ENCODE data around the gene DMXL2. TPM values are rescaled to one million over a fixed set of nuclear protein-coding genes. Genes with fewer than 3 reads are reported as not detected.
"Not testable (repeated sequence)": the region's sequence is repeated elsewhere in the genome, so short reads cannot be mapped to it uniquely, and the experiment has no call there.

Gene DMXL2
- total RNA-seq, 1 donor from 2014 or later: 2.4 TPM

DNA sequence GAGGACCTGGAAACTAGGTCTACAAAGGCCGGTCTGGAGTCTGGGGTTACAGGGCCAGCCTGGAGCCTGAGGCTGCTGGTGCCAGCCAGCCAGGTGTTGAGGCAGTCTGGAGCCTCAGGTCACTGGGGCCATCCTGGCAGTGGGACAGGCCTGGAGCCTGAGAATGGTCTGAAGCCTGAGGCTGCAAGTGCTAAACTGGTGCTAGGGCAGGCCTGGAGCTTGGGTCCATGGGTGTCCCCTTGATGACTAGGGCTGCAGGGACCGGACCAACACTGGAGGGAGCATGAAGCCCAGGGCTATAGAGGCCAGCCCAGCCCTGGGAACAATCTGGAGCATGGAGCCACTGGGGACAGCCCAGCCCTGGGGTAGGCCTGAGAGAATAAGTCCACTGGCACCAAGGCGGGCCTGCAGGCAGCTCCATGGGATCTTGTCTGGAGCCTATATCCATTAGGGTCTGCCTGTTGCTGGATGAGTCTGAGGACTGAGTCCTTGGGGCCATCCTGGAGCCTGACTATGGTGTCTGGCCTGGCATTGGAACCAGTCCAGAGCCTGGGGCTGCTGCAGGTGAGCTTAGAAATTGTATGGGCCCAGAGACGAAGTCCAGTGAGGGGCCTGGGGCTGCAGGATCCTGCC, 179.2 kb downstream of the DMXL2 start:
- no peak for DNase-seq (ENCODE audit: low spot score)
- intact Hi-C loops (cut with micrococcal nuclease): no loop called here
- H3K4me3 Mint-ChIP-seq: no peak overlapping the region
- H3K27ac Mint-ChIP-seq: no peak overlapping the region
- H3K9me3 Mint-ChIP-seq: no peaks in the 10 kb centered on the region
- H3K4me1 Mint-ChIP-seq (ENCODE audit: low read depth): no peaks in the 10 kb centered on the region
- peaks cover 4% of the 10 kb centered on the region for H3K27me3 Mint-ChIP-seq (ENCODE audit: insufficient read depth)
- no peaks in the 10 kb centered on the region for H3K36me3 Mint-ChIP-seq (ENCODE audit: low read depth)

DNA sequence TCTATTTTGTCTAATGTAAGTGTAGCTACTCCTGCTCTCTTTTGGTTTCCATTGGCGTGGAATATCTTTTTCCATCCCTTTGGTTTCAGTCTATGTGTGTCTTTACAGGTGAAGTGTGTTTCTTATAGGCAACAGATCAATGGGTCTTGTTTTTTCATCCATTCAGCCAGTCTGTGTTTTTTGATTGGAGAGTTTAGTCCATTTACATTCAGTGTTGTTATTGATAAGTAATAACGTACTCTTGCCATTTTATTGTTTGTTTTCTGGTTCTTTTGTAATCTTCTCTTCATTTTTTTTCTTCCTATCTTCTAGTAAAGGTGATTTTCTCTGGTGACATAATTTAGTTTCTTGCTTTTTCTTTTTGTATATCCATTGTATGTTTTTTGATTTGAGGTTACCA, 184.0 kb downstream of the DMXL2 start:
- H3K9me3 Mint-ChIP-seq: no peaks in the 10 kb centered on the region
- H3K27me3 Mint-ChIP-seq (ENCODE audit: insufficient read depth): peaks cover 2% of the 10 kb centered on the region
- no peaks in the 10 kb centered on the region for H3K36me3 Mint-ChIP-seq (ENCODE audit: low read depth)
- H3K27ac Mint-ChIP-seq: no peak overlapping the region
- H3K4me1 Mint-ChIP-seq (ENCODE audit: low read depth): no peaks in the 10 kb centered on the region
- no peak for DNase-seq (ENCODE audit: low spot score)
- intact Hi-C loops (cut with micrococcal nuclease): no loop called here
- H3K4me3 Mint-ChIP-seq: no peak overlapping the region

DNA sequence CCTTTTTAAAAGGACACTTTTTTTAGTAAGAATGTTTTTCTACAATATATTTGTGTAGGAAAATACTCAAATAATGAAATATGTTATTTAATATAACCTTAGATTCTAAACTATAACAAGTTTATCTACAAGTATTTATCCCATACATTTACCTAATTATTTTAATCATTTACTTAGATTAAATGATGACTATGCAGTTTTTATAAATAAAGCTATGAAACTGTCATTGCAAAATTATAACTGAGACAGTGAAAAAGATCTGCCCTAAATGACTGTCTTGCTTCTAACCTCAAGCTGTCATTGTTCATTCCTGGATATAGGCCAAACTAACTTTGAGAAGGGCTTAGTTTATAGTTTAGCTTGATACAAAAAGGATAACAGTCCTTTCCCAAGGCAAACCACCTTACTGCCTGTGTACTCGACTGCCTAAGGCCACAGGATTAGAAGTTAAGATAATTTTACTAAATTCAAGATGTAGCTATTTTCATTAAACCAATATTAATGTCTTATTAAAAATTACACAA, 197.0 kb downstream of the DMXL2 start:
- no peaks in the 10 kb centered on the region for H3K36me3 Mint-ChIP-seq (ENCODE audit: low read depth)
- DNase-seq (ENCODE audit: low spot score): no peak
- H3K9me3 Mint-ChIP-seq: no peaks in the 10 kb centered on the region
- no peak overlapping the region for H3K4me3 Mint-ChIP-seq
- H3K4me1 Mint-ChIP-seq (ENCODE audit: low read depth): no peaks in the 10 kb centered on the region
- intact Hi-C loops (cut with micrococcal nuclease): no loop called here
- H3K27me3 Mint-ChIP-seq (ENCODE audit: insufficient read depth): peaks cover 5% of the 10 kb centered on the region
- H3K27ac Mint-ChIP-seq: no peak overlapping the region

DNA sequence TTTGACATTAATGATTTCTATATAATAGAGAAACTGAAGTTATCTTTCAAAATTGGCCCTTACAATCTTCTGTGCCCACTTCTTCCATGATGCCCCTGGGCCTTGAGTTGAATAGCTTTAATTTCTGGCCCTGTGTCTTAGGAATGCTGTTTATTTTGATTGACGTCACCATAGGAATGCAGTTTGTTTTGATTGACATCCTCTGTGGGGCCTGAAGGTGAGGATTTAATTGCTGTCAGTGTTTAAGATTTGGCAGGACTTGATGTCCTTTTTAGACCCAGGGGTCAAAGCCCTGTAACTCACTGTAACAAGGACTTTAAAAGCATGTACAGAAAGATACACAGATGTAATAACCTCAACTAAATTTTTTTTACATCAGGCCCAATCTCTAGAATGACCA, 197.8 kb downstream of the DMXL2 start:
- Mint-ChIP-seq H3K36me3 (ENCODE audit: low read depth) (no peaks in the 10 kb centered on the region), H3K4me1 (ENCODE audit: low read depth) (no peaks in the 10 kb centered on the region), H3K4me3 (no peak overlapping the region), H3K27ac (no peak overlapping the region), H3K9me3 (no peaks in the 10 kb centered on the region), H3K27me3 (ENCODE audit: insufficient read depth) (peaks cover 5% of the 10 kb centered on the region)
- no peak for DNase-seq (ENCODE audit: low spot score)
- intact Hi-C loops (cut with micrococcal nuclease): no loop called here

DNA sequence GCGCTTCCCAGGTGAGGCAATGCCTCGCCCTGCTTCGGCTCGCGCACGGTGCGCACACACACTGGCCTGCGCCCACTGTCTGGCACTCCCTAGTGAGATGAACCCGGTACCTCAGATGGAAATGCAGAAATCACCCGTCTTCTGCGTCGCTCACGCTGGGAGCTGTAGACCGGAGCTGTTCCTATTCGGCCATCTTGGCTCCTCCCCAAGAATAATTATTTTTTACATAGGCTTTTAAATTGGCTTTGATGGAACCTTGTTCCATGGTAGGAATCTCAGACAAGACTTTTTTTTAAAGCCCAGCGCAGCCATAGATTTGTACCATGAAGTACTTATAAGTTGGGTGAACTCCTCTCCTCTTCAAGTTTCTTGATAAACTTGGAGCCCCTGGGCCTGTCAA, 199.5 kb downstream of the DMXL2 start:
- H3K9me3 Mint-ChIP-seq; H3K4me1 Mint-ChIP-seq (ENCODE audit: low read depth); intact Hi-C loops (cut with micrococcal nuclease); H3K36me3 Mint-ChIP-seq (ENCODE audit: low read depth); H3K27ac Mint-ChIP-seq; H3K27me3 Mint-ChIP-seq (ENCODE audit: insufficient read depth); H3K4me3 Mint-ChIP-seq; DNase-seq (ENCODE audit: low spot score): not testable (repeated sequence)

DNA sequence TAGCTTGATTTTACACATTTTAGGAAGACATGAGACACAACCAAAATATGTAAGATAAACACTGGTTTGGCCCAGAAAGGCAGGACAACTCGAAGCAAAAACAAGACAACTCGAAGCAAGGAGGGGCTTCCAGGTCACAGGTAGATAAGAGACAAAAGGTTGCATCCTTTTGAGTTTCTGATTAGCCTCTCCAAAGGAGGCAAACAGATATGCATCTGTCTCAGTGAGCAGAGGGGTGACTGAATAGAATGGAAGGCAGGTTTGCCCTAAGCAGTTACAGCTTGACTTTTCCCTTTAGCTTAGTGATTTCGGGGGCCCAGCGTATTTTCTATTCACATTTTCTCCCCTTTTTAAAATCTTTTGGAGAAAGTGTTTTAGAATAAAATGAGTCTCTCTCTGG, 206.4 kb downstream of the DMXL2 start:
- H3K27me3 Mint-ChIP-seq (ENCODE audit: insufficient read depth): peaks cover 6% of the 10 kb centered on the region
- H3K27ac Mint-ChIP-seq: no peak overlapping the region
- DNase-seq (ENCODE audit: low spot score): no peak
- H3K36me3 Mint-ChIP-seq (ENCODE audit: low read depth): no peaks in the 10 kb centered on the region
- no peaks in the 10 kb centered on the region for H3K4me1 Mint-ChIP-seq (ENCODE audit: low read depth)
- intact Hi-C loops (cut with micrococcal nuclease): no loop called here
- H3K4me3 Mint-ChIP-seq: no peak overlapping the region
- no peaks in the 10 kb centered on the region for H3K9me3 Mint-ChIP-seq

DNA sequence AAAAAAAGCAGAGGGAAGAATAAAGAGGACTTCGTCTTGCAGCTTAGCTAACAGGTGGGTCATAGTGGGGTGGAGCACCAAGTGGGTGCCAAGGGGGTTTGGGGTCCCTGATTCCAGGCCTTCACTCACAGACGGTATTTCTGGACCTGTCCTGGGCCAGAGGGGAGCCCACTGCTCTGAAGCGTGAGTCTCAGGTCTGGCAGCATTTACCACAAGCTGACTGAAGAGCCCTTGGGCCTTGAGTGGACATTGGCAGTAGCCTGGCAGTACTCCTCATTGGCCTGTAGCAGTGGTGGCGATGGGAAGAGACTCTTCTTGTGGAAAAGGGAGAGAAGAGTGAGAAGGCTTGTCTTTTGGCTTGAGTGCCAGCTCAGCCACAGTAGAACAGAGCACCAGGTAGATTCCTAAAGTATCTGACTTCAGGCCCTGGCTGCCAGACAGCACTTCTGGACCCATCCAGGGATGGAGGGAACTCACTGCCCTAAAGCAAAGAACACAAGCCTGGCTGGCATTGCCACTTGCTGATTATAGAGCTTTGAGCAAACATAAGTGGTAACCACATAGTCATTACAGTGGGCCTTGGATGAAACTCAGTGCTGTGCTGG, 208.2 kb downstream of the DMXL2 start:
- Mint-ChIP-seq H3K27ac (no peak overlapping the region), H3K4me3 (no peak overlapping the region), H3K4me1 (ENCODE audit: low read depth) (no peaks in the 10 kb centered on the region), H3K9me3 (no peaks in the 10 kb centered on the region), H3K27me3 (ENCODE audit: insufficient read depth) (peaks cover 9% of the 10 kb centered on the region), H3K36me3 (ENCODE audit: low read depth) (no peaks in the 10 kb centered on the region)
- DNase-seq (ENCODE audit: low spot score): no peak
- intact Hi-C loops (cut with micrococcal nuclease): no loop called here

DNA sequence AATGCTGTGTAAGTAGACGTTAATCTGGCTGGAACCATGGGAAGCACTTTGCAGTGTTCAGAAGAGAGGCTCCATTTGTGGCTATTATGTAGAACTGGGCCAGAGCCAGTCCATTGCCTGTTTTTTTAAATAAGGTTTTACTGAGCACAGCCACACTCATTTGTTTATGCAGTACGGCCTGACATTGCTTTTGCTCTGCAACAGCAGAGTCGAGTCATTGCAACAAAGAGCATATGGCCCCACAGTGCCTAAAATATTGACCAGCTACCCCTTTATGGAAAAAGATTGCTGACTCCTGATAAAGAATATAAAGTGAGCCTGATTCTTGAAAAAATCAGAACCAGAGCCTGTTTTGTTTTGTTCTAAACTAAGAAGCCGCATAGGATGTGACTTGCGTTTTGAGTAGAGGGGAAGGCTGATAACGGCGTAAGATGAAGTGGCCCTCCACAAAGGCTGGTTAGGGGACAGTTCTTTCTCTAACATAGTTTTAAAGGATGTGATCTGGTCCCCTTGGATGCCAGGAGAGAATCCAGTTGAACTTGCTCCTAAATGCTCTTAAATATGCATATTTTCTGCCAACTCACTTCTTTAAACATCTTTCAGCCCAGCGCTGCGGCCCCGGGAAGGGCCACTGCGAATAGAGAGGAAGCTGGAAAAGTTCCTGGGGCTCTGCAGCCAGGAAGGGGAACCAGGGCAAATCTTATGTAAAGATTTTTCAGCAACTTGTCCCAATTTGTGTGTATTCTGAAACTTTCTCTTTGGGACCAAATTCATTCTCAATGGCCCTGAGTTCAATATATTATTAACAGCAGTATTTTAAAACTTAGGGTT, 216.7 kb downstream of the DMXL2 start:
- no peaks in the 10 kb centered on the region for H3K9me3 Mint-ChIP-seq
- H3K4me3 Mint-ChIP-seq: no peak overlapping the region
- H3K36me3 Mint-ChIP-seq (ENCODE audit: low read depth): no peaks in the 10 kb centered on the region
- H3K27me3 Mint-ChIP-seq (ENCODE audit: insufficient read depth): peaks cover 13% of the 10 kb centered on the region
- H3K4me1 Mint-ChIP-seq (ENCODE audit: low read depth): no peaks in the 10 kb centered on the region
- no peak overlapping the region for H3K27ac Mint-ChIP-seq
- intact Hi-C loops (cut with micrococcal nuclease): no loop called here
- no peak for DNase-seq (ENCODE audit: low spot score)

DNA sequence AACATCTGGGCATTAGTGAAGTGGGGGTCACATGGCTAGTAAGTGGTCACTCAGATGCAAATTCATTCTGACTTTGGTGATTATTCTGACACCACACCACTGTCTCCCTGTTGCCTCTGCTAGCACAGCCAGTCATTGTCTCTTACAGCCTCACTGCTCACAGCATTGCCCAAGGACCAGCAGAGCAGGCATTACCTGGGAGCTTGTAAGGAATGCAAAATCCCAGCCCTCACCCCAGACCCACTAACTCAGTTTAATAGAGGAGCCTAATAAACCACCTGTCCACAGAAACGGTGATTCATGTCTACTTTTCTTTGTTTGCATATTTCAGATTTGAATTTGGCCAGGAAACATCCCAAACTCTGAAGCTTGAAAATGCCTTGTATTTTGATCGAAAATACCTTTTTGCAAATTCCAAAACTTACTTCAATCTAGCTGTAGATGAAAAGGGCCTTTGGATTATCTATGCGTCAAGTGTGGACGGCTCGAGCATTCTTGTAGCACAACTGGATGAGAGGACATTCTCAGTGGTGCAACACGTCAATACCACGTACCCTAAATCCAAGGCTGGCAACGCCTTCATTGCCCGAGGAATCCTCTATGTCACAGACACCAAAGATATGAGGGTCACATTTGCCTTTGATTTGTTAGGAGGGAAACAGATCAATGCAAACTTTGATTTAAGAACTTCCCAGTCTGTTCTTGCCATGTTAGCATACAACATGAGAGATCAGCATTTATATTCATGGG, 218.4 kb downstream of the DMXL2 start:
- no peaks in the 10 kb centered on the region for H3K36me3 Mint-ChIP-seq (ENCODE audit: low read depth)
- H3K4me1 Mint-ChIP-seq (ENCODE audit: low read depth): no peaks in the 10 kb centered on the region
- peaks cover 15% of the 10 kb centered on the region for H3K27me3 Mint-ChIP-seq (ENCODE audit: insufficient read depth)
- no peak overlapping the region for H3K4me3 Mint-ChIP-seq
- no peak overlapping the region for H3K27ac Mint-ChIP-seq
- intact Hi-C loops (cut with micrococcal nuclease): loop anchor here (2.0 kb wide), 1 partner anchor 123 kb away; no protein-coding TSS in a partner anchor
- H3K9me3 Mint-ChIP-seq: no peaks in the 10 kb centered on the region
- DNase-seq (ENCODE audit: low spot score): no peak

DNA sequence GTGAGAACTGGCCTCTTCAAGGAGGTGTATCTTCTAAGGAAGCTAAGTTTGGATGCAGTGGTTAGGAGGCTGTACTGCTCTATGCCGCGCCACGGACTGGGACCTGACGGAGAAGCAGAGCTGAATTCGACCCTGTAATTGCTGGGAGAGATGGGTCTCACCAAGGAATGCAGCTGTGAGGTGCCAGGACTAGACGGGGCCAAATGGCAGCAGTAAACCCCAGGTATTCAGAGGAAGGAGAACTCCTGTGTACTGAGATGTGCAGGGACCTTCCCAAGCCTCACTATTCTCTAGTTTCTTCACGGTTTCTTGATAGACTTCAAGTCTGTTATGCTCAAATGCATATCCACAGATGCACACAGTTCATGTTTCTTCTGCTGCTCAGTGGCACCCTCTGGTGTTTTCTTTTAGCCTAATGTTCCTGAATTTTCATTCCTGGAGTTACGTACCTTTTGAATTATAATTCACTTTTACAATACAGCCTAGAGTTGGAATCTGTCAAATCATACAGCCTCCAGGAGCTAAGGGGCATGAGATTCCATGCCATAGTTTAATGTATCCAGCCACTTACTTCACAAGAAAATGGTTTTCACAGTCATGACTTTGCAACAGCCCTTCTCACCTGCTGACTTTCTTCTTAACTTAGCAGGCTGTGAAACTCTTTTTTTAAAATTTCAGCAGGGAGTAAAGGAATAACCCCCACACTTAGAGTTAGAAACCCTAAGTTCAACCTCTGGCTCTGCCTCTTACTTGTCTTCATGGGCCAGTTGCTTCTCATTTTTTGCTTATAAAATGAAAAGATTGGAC, 219.3 kb downstream of the DMXL2 start:
- H3K4me1 Mint-ChIP-seq (ENCODE audit: low read depth): no peaks in the 10 kb centered on the region
- H3K4me3 Mint-ChIP-seq: no peak overlapping the region
- peaks cover 18% of the 10 kb centered on the region for H3K27me3 Mint-ChIP-seq (ENCODE audit: insufficient read depth)
- H3K27ac Mint-ChIP-seq: no peak overlapping the region
- DNase-seq (ENCODE audit: low spot score): no peak
- no peaks in the 10 kb centered on the region for H3K36me3 Mint-ChIP-seq (ENCODE audit: low read depth)
- intact Hi-C loops (cut with micrococcal nuclease): loop anchor here (2.0 kb wide), 1 partner anchor 122 kb away; no protein-coding TSS in a partner anchor
- no peaks in the 10 kb centered on the region for H3K9me3 Mint-ChIP-seq

DNA sequence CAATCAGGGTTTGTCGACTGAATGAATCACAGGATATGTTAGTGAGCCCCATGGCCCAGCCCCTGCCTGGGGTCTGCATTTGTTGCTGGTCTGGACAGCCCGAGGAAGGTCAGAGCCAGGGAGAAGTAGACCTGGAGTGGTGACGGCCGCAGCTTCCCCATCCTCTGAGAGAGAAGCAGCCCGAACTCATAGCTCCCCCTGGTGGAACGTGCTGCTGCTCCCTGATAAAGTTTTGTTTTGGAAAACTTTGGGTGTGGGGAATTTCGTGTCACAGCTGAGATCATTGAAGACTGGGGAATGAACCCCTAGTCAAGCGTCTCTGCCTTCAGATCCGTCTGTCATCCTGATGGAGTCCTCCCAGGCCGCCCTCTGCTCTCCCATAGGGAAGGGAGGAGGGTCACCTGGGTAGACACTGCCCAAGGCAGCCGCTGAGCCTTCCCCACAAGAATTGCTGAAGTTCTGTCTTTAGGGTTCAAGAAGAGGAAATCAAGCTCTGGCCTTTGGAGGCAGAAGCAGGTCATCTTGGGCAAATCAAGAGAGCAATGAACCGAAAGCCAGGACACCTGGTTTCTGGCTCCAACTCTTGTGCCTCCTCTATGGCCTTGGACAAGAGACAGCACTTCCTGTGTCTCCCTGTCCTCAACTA, 220.6 kb downstream of the DMXL2 start:
- Mint-ChIP-seq H3K4me1 (ENCODE audit: low read depth) (no peaks in the 10 kb centered on the region), H3K36me3 (ENCODE audit: low read depth) (no peaks in the 10 kb centered on the region), H3K27ac (no peak overlapping the region), H3K9me3 (no peaks in the 10 kb centered on the region), H3K27me3 (ENCODE audit: insufficient read depth) (peaks cover 15% of the 10 kb centered on the region), H3K4me3 (no peak overlapping the region)
- DNase-seq (ENCODE audit: low spot score): no peak
- intact Hi-C loops (cut with micrococcal nuclease): loop anchor here (2.0 kb wide), 1 partner anchor 121 kb away; no protein-coding TSS in a partner anchor
